Neural crest cell (in vitro differentiated cells): ENCODE results near the gene IRF2BPL. TPM values are rescaled to one million over a fixed set of nuclear protein-coding genes. Genes with fewer than 3 reads are reported as not detected.
A peak's percentile ranks its signal among the peaks of the same experiment; 100 is the strongest.

Experiments
- DNase-seq: peaks from one replicate; pipeline ENCODE4 v3.0.0; 2021; ENCODE audit warnings: low read depth, mixed read lengths, low spot score
- H3K27ac Mint-ChIP-seq: one replicate; pipeline ENCODE4 v1.8.0; 2021; ENCODE audit warnings: mild to moderate bottlenecking, mixed read lengths; ENCODE audit not compliant: unreplicated experiment
- H3K27me3 Mint-ChIP-seq: 2 replicates; pipeline ENCODE4 v1.8.0; 2021; ENCODE audit warnings: low read depth, mild to moderate bottlenecking, mixed read lengths
- H3K36me3 Mint-ChIP-seq: 2 replicates; pipeline ENCODE4 v1.8.0; 2021; ENCODE audit warnings: low read depth, mild to moderate bottlenecking, mixed read lengths
- H3K4me1 Mint-ChIP-seq: 2 replicates; pipeline ENCODE4 v1.8.0; 2021; ENCODE audit warnings: mixed read lengths
- H3K4me3 Mint-ChIP-seq: one replicate; pipeline ENCODE4 v1.8.0; 2021; ENCODE audit warnings: mild to moderate bottlenecking, mixed read lengths
- H3K9me3 Mint-ChIP-seq: 2 replicates; pipeline ENCODE4 v1.8.0; 2021; ENCODE audit warnings: mixed read lengths
- total RNA-seq: library from RNA; stranded (reverse); gene quantifications from 2 replicates; pipeline ENCODE4 v1.2.1, GENCODE V29; 2021
- TF ChIP-seq, protein P1 (sequence below): fragments of 200-600 bp; sonication (generic); conservative IDR thresholded peaks from 2 replicates; pipeline ENCODE4 v1.5.0; 2021; ENCODE audit warnings: antibody characterized with exemption, mild to moderate bottlenecking

IRF2BPL gene
- total RNA-seq, 1 donor from 2014 or later = 43.6 TPM

DNA sequence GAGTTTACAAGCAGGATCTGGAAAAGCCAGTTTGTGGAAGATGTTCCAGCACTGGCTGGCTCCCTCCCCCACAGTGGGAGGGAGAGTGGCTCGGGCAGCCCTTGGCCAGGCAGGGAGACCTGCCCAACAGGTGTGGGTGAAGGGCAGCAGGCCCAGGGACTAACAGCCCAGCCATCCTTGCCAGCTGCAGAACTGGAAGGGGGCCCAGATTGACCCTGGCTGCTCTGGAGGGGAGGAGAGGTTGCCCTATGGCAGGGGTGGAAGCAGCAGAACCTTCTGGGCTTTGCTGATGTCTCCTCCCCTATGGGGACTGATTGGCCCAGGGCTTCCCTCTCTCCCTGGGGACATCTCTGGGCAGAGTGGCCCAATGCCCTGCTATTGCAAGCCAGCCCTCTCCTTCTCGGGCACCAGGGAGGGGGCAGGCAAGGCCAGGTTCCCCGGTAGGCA lies 20.5 kb downstream of the IRF2BPL start:
- TF ChIP-seq, protein P1, sequence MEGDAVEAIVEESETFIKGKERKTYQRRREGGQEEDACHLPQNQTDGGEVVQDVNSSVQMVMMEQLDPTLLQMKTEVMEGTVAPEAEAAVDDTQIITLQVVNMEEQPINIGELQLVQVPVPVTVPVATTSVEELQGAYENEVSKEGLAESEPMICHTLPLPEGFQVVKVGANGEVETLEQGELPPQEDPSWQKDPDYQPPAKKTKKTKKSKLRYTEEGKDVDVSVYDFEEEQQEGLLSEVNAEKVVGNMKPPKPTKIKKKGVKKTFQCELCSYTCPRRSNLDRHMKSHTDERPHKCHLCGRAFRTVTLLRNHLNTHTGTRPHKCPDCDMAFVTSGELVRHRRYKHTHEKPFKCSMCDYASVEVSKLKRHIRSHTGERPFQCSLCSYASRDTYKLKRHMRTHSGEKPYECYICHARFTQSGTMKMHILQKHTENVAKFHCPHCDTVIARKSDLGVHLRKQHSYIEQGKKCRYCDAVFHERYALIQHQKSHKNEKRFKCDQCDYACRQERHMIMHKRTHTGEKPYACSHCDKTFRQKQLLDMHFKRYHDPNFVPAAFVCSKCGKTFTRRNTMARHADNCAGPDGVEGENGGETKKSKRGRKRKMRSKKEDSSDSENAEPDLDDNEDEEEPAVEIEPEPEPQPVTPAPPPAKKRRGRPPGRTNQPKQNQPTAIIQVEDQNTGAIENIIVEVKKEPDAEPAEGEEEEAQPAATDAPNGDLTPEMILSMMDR = no peak
- Mint-ChIP-seq H3K4me1 (peaks cover 41% of the 10 kb centered on the region), H3K4me3 (no peak overlapping the region), H3K9me3 (no peaks in the 10 kb centered on the region), H3K27me3 (no peaks in the 10 kb centered on the region), H3K27ac (no peak overlapping the region), H3K36me3 (no peaks in the 10 kb centered on the region)
- DNase-seq = no peak

DNA sequence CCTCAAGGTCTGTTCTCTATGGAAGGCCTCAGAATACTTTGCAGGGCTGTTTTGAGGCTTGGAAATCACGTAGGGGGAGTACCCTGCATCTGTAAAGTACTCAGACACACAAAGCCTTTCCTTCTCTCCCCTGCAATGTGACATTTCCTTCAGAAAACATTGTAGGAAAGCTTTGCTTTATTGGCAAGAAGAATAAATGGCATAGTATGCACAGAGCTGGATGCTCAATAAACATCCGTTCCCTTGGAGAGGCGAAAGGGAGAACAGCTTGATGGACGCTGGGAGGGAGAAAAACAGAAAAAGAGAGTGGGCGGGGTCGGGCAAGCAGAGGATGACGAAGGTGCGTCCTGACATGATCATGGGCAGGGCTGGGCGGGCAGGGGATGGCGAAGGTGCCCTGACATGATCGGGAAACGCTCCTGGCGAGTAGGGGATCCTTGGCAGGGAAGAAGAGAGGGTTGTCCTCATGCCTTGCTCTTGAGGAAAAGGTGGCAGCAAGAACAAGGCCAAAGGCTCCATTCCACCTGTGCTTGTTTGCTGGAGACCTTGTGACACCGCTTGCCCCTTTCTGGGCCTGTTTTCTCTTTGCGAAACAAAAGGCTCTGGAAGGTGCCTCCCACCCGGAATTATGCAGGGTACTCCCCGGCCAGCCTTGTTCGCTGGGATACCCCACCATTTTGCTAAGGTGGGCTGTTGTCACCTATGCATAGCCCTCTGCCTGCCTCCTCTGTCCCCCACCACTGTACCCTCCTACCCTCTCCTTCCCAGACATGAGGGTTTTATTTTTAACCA lies 21.1 kb downstream of the IRF2BPL start:
- no peaks in the 10 kb centered on the region for H3K36me3 Mint-ChIP-seq
- H3K27me3 Mint-ChIP-seq = no peaks in the 10 kb centered on the region
- DNase-seq = no peak
- peaks cover 41% of the 10 kb centered on the region for H3K4me1 Mint-ChIP-seq
- TF ChIP-seq, protein P1 = no peak
- no peaks in the 10 kb centered on the region for H3K9me3 Mint-ChIP-seq
- H3K4me3 Mint-ChIP-seq = no peak overlapping the region
- no peak overlapping the region for H3K27ac Mint-ChIP-seq

DNA sequence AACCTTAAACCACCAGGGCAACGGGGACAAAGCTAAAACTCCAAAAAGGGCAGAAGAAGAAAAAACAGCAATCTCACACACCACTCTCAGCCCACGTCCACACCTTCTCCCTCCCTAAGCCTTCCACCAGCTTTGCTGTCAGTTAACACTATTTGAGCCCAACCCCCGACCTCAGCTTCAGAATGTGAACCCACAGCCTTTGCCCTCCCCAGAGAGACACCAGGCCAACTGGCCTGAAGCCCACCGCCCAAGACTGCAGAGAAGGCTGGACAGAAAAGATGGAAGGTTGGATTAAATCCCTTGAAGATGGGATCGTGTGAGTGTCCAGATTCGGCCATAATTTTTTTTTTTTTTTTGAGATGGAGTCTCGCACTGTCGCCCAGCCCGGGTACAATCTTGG lies 22.4 kb downstream of the IRF2BPL start:
- peaks cover 42% of the 10 kb centered on the region for H3K4me1 Mint-ChIP-seq
- H3K36me3 Mint-ChIP-seq = no peaks in the 10 kb centered on the region
- H3K4me3 Mint-ChIP-seq = no peak overlapping the region
- DNase-seq = no peak
- H3K27ac Mint-ChIP-seq = no peak overlapping the region
- no peaks in the 10 kb centered on the region for H3K27me3 Mint-ChIP-seq
- TF ChIP-seq, protein P1 = no peak
- H3K9me3 Mint-ChIP-seq = no peaks in the 10 kb centered on the region

DNA sequence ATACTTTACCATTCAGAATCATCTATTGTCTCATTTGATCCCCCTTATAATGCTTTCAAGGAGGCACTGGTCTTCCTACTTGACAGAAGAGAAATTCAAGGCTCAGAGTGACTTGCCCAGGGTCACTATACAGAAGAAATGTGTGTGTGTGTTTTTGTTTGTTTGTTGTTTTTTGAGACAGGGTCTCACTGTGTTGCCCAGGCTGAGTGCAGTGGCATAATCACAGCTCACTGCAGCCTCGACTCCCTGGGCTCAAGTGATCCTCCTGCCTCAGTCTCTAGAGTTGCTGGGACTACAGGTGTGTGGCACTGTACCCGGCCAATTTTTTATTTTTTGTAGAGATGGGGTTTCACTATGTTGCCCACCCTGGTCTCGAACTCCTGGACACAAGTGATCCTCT lies 22.9 kb downstream of the IRF2BPL start:
- Mint-ChIP-seq H3K4me3 (no peak overlapping the region), H3K27me3 (no peaks in the 10 kb centered on the region), H3K9me3 (no peaks in the 10 kb centered on the region), H3K27ac (peak overlapping the region; percentile 78), H3K4me1 (peaks cover 48% of the 10 kb centered on the region), H3K36me3 (no peaks in the 10 kb centered on the region)
- DNase-seq = no peak
- TF ChIP-seq, protein P1 = no peak

DNA sequence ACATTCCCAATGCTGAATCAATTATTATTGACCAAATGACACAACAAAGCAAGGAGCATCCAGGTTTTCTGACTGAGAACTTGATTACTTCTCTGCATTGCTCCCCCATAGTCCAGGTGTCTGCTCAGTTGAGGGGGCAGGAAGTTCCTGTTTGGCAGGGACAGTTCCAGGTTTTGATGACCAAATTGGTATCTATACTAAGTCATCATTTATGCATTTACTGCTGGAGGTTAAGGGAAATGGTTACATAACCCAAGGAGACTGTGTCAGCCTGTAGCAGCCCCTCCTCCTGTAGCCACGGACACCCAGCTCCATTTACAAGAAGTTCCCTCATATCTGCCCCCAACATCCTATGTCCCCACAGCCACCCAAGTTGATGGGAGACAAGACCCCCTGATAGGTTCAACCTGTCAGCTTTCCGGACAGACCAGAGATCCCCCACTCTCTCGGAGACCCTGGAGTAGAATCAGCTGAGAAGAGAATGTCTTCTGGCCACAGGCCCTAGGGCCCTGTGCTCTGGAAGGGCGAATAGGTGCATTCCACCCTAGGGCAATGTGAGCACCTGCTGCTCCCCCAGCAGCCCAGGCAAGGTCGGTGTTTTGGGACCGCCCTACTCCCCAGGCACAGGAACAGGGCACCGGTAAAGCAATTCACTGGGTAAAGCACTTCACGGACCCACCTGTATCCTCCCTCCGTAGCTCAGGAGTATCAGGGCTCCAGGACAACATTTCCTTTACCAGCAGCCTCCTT lies 23.6 kb downstream of the IRF2BPL start:
- Mint-ChIP-seq H3K9me3 (no peaks in the 10 kb centered on the region), H3K4me3 (no peak overlapping the region), H3K27ac (peak overlapping the region; percentile 78), H3K36me3 (no peaks in the 10 kb centered on the region), H3K27me3 (no peaks in the 10 kb centered on the region), H3K4me1 (peaks cover 53% of the 10 kb centered on the region)
- DNase-seq = no peak
- TF ChIP-seq, protein P1 = no peak
